ENCODE measurements around the gene ETS1. TPM values are rescaled to one million over a fixed set of nuclear protein-coding genes. Genes with fewer than 3 reads are reported as not detected.

The ETS1 gene
- total and polyA plus RNA-seq, 2 experiments from 2014 or later: 25.6 to 52.6 TPM

GRCh38 chr11:128496249-128496648, 91.1 kb downstream of the ETS1 start:
- Histone ChIP-seq H3K27ac (ENCODE audit: low read depth) (no peak overlapping the region), H3K9me2 (ENCODE audit: insufficient read depth) (0 out of 2 replicates have a peak, but pooled peaks cover 4% of the 10 kb centered on the region), H3K36me3 (ENCODE audit: insufficient read depth) (no peaks in the 10 kb centered on the region), H2AFZ (no peak overlapping the region), H3K27me3 (ENCODE audit: insufficient read depth) (no peaks in the 10 kb centered on the region), H3K4me2 (no peak overlapping the region), H3K4me3 (no peak overlapping the region), H3F3A (replicated peaks; ENCODE audit: low read depth) (no peaks in the 10 kb centered on the region), H4K20me1 (replicated peaks; ENCODE audit: insufficient read depth) (peaks cover 8% of the 10 kb centered on the region; the same call in 1 of the 2 replicates), H3K4me1 (ENCODE audit: insufficient read depth) (peaks cover 28% of the 10 kb centered on the region; the same call in 1 of the 2 replicates), H3K79me2 (replicated peaks; ENCODE audit: insufficient read depth) (peaks cover 75% of the 10 kb centered on the region)
- no peak overlapping the region for H3K4me3 Mint-ChIP-seq
- peaks cover 29% of the 10 kb centered on the region for H3K4me1 Mint-ChIP-seq
- TF ChIP-seq CREB1 (CRISPR knock-in tag; IDR thresholded peaks at IDR 0.05; ENCODE audit: low read depth): no peak
- no peak for TF ChIP-seq EZH2 (IDR thresholded peaks at IDR 0.05; ENCODE audit: low read depth, unreplicated experiment)
- TF ChIP-seq EZH2phosphoT487 (IDR thresholded peaks at IDR 0.05; ENCODE audit: unreplicated experiment): no peak
- TF ChIP-seq, protein P1, sequence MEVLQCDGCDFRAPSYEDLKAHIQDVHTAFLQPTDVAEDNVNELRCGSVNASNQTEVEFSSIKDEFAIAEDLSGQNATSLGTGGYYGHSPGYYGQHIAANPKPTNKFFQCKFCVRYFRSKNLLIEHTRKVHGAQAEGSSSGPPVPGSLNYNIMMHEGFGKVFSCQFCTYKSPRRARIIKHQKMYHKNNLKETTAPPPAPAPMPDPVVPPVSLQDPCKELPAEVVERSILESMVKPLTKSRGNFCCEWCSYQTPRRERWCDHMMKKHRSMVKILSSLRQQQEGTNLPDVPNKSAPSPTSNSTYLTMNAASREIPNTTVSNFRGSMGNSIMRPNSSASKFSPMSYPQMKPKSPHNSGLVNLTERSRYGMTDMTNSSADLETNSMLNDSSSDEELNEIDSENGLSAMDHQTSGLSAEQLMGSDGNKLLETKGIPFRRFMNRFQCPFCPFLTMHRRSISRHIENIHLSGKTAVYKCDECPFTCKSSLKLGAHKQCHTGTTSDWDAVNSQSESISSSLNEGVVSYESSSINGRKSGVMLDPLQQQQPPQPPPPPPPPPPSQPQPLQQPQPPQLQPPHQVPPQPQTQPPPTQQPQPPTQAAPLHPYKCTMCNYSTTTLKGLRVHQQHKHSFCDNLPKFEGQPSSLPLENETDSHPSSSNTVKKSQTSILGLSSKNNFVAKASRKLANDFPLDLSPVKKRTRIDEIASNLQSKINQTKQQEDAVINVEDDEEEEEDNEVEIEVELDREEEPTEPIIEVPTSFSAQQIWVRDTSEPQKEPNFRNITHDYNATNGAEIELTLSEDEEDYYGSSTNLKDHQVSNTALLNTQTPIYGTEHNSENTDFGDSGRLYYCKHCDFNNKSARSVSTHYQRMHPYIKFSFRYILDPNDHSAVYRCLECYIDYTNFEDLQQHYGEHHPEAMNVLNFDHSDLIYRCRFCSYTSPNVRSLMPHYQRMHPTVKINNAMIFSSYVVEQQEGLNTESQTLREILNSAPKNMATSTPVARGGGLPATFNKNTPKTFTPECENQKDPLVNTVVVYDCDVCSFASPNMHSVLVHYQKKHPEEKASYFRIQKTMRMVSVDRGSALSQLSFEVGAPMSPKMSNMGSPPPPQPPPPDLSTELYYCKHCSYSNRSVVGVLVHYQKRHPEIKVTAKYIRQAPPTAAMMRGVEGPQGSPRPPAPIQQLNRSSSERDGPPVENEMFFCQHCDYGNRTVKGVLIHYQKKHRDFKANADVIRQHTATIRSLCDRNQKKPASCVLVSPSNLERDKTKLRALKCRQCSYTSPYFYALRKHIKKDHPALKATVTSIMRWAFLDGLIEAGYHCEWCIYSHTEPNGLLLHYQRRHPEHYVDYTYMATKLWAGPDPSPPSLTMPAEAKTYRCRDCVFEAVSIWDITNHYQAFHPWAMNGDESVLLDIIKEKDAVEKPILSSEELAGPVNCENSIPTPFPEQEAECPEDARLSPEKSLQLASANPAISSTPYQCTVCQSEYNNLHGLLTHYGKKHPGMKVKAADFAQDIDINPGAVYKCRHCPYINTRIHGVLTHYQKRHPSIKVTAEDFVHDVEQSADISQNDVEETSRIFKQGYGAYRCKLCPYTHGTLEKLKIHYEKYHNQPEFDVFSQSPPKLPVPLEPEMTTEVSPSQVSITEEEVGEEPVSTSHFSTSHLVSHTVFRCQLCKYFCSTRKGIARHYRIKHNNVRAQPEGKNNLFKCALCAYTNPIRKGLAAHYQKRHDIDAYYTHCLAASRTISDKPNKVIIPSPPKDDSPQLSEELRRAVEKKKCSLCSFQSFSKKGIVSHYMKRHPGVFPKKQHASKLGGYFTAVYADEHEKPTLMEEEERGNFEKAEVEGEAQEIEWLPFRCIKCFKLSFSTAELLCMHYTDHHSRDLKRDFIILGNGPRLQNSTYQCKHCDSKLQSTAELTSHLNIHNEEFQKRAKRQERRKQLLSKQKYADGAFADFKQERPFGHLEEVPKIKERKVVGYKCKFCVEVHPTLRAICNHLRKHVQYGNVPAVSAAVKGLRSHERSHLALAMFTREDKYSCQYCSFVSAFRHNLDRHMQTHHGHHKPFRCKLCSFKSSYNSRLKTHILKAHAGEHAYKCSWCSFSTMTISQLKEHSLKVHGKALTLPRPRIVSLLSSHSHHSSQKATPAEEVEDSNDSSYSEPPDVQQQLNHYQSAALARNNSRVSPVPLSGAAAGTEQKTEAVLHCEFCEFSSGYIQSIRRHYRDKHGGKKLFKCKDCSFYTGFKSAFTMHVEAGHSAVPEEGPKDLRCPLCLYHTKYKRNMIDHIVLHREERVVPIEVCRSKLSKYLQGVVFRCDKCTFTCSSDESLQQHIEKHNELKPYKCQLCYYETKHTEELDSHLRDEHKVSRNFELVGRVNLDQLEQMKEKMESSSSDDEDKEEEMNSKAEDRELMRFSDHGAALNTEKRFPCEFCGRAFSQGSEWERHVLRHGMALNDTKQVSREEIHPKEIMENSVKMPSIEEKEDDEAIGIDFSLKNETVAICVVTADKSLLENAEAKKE (CRISPR knock-in tag; IDR thresholded peaks at IDR 0.05): no peak
- TF ChIP-seq ZNF114 (CRISPR knock-in tag; IDR thresholded peaks at IDR 0.05): no peak
- no peak for TF ChIP-seq STAT1 (IDR thresholded peaks at IDR 0.05; ENCODE audit: unreplicated experiment)
- no peaks in the 10 kb centered on the region for H3K27me3 Mint-ChIP-seq (ENCODE audit: insufficient read depth, low read depth, poor library complexity)
- DNase-seq (ENCODE audit: low spot score) (no peak), ATAC-seq (no peak)
- H3K36me3 Mint-ChIP-seq (ENCODE audit: low read depth): no peaks in the 10 kb centered on the region
- H3K9me3 Mint-ChIP-seq: no peaks in the 10 kb centered on the region
- H3K27ac Mint-ChIP-seq: no peak overlapping the region
